HG02759 (cell line): ENCODE data around the gene TGM3.
"Not testable (repeated sequence)": the region's sequence is repeated elsewhere in the genome, so short reads cannot be mapped to it uniquely, and the experiment has no call there.

Experiments
- ATAC-seq: cut with Tn5 transposase; IDR thresholded peaks from one replicate; pipeline ENCODE4 v1.9.1; 2021; ENCODE audit warnings: mild to moderate bottlenecking, moderate library complexity; ENCODE audit not compliant: unreplicated experiment

Gene TGM3, protein sequence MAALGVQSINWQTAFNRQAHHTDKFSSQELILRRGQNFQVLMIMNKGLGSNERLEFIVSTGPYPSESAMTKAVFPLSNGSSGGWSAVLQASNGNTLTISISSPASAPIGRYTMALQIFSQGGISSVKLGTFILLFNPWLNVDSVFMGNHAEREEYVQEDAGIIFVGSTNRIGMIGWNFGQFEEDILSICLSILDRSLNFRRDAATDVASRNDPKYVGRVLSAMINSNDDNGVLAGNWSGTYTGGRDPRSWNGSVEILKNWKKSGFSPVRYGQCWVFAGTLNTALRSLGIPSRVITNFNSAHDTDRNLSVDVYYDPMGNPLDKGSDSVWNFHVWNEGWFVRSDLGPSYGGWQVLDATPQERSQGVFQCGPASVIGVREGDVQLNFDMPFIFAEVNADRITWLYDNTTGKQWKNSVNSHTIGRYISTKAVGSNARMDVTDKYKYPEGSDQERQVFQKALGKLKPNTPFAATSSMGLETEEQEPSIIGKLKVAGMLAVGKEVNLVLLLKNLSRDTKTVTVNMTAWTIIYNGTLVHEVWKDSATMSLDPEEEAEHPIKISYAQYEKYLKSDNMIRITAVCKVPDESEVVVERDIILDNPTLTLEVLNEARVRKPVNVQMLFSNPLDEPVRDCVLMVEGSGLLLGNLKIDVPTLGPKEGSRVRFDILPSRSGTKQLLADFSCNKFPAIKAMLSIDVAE

DNA sequence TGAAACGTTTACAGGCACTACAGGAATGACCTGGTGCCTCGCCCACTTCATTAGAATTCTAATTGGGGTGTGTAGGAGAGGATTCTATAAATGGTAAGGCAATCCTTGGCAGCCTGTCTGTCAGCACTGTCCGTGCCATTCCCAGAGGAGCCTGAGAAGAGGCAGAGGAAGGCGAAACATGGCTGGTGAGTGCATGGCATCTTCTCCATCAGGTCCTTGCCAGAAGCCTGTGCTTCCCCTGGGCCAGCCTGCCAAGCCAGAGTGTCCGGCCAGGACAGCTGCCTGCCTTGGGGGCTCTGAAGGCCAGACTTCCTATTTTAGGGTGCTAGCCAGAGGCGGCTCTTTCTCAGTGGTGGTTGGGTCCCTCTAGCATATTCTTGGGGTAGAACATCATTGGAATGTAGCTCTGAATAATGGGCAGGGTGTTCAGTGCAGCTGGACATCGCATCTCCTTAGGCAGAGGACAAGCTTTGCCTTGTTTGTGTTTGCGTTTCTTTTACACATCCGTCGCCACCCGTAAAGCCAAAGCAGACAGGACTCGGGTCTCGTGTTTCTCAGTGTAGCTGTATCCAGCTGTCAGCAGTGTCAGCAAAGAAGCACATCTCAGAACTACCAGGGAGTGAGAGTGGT lies at the start of gene TGM3:
TGM3 (plus strand) TSS at position 116 of the 630 bp plus-strand sequence; CDS start at position 179, 63 bp downstream.
- ATAC-seq = no peak

DNA sequence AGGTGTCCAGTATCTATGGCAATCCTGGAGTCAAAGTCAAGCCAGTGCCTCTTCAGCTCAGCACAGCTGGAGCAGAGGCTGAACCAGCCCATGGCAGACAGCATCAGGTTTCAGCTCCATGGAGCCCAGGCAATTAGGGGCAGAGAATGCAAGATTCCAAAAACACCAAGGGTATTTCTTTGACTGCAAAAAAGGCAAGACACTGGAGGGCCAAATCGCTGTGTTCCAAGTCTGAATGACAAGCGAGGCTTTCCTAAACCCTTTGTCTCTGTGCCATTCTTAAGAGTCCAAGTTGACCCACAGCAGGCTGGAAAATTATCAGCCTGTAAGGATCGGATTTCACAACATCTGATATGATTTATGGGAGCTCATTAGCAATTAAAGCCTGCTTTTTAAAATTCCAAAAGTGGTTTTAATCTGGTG lies 49.7 kb upstream of the TGM3 start:
- ATAC-seq = no peak

DNA sequence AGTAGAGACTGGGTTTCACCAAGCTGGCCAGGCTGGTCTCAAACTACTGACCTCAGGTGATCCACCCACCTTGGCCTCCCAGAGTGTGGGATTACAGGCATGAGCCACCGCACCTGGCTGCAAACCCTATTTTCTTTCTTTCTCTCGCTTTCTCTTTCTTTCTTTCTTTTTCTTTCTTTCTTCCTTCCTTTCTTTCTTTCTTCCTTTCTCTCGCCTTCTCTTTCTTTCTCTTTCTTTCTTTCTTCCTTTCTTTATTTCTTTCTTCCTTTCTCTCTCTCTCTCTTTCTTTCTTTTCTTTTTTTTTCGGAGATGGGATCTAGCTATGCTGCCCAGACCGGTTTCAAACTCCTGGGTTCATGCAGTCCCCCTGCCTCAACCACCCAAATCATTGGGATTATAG lies 47.0 kb upstream of the TGM3 start:
- no peak for ATAC-seq

DNA sequence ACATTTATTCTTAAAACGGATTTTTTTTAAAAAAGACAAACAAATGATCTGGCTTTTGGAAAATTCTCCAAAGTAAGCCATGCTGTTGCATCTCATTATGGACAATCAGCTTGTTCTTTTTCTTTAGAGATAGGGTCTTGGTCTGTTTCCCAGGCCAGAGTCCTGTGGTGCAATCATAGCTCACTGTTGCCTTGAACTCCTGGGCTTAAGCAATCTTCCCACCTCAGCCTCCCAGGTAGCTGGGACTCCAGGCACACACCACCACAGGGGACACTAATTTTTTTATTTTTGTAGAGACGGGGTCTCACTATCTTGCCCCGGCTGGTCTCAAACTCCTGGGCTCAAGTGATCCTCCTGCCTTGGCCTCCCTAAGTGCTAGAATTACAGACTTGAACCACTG lies 45.9 kb upstream of the TGM3 start:
- no peak for ATAC-seq

DNA sequence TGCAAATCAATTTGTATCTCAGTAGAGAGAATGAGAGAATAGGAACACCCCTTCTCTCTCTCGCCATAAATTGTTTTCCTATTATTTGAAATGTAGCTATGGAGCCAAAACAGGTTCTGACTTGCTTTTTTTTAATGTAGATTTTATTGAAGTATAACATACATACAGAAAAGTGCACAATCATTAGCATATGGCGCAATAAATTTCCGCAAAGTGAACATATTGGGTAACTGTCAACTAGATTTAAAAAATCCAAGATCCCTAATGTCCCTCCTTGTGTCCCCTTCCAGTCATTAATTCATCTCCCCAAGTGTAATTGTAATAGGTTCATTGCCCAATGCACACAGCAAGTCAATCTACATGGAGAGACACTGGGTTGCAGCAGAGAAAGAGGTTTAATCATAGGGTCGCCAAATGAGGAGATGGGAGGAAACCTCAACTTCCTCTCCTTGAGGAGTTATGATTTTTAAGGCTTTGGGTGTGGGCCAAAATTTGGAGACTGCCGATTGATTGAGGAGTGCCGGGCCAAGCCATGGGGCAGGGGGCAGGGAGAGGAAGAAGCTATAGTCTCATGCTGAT lies 43.3 kb upstream of the TGM3 start:
- no peak for ATAC-seq

DNA sequence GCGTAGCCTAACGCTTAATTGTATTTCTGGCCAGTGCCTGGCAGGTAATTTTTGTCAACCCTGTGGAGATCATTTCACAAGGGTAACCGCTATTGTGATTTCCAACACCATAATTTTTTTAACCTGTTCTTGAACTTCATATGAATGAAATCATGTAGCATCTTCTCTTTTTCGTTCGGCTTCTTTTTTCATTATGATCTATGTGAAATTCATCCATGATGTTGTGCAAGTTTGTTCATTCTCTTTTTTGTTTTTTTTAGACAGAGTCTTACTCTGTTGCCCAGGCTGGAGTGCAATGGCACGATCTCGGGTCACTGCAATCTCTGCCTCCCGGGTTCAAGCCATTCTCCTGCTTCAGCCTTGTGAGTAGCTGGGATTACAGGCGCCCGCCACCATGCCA lies 42.5 kb upstream of the TGM3 start:
- ATAC-seq = no peak

DNA sequence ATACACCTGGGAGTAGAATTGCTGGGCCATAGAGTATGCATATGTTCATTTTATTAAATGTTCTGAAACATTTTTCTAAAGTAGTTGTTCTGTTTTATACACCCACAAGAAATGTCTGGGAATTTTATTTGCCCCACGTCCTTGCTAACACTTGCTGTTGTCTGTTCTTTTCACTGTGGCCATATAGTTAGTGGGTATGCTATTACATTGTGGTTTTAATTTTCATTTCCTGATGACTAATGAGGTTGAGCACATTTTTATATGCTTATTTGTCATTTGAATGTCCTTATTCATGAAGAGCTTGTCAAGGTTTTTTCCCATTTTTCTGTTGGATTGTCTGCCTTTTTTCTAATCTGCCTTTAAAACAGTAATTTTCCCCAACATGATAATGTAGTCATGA lies 41.5 kb upstream of the TGM3 start:
- ATAC-seq = no peak

DNA sequence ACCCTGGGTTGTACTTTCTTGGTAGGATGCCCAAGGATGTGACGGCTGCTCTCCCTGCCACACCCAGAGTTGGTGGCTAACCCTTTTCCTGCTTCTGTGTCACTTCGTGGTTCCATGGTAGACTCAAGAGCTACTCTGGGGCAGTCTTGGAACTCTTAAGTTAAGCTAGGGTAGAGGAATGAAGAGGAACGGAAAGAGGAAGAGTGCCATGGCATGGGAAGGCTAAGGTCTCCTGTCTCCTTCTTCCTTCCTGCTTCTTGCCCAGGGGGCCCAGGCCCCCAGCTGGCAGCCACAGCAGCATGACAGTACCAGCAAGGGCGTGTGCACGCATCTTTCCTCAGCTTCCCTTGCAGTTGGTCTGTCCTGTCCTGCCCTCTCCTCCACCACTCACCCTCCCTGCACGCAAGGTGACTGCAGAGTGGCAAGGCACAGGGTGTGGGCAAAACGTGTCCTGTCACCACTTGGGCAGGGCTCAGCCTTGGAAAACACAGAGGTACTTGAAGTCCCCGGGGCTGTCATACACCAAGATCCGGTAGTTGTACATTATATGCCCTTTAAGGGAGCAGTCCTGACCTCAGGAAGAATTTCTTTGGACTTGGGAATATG lies 39.8 kb upstream of the TGM3 start:
- ATAC-seq = no peak

DNA sequence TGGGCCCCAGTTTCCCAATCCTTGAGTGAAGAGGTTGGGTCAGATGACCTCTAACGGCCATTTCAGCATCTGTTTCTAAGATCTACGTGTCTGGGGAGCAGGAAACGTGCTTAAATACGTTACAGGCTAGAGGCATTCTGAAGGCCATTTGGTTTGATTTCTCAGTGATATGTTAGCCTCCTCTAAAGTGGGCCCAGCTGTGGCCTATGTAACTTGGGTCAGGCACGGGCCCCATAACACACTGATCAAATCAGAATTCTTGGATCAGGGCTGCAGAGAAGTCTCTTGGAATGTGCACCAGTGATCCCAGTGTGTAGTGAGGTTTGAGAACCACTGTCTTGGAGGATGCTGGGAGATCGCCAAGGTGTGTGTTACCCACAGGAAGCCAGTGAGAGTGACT lies 36.1 kb upstream of the TGM3 start:
- no peak for ATAC-seq

DNA sequence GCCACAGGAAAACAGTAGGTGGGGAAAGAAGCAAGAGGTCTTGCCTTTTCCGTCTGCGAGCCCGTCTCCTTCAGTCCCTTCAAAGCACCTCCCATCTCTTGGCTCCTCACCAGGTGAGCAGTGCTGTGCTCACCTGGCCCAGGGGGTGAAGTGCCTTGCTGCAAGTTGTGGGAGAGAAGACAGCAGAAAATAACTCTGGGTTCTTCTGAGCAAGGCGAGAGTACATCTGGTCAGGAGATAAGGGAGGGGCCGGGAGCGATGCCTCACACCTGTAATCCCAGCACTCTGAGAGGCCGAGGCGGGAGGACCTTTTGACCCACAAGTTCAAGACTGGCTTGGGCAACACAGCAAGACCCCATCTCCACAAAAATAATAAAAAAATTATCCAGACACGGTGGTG lies 35.6 kb upstream of the TGM3 start:
- no peak for ATAC-seq

DNA sequence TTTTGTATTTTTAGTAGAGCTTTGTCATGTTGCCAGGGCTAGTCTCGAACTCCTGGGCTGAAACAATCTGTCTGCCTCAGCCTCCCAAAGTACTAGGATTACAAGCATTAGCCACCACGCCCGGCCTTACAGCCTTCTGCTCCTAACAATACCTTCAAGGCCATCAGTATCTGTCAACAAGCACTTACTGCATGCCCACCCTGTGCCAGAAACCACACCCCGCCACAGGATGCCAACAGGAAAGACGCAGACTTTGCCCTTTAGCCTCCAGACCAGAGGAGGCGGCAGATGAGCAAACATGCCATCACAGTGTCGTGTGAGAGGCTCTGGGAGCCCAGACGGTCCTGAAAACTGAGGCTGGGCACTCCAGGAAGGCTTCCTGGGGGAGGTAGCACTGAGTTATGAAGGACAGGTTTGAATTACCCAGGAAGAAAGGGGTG lies 34.7 kb upstream of the TGM3 start:
- no peak for ATAC-seq

DNA sequence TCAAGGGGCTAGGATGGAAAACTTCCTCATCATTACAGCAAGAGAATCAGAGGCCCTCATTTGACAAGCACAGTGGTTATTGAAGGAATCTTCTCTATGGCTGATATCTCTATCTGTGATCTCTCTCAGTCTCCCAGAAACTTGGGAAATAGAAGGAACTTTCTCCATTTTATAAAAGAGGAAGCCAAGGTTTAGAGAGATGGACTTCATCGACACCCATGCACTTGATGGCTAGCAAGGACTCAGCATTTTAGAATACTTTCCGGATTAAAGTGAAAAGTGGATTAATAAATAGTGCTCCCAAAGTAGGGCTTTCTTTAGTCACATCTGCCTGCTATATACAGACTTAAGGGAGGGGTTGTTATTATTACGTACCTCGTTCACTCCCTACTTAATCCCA lies 34.2 kb upstream of the TGM3 start:
- ATAC-seq = no peak

DNA sequence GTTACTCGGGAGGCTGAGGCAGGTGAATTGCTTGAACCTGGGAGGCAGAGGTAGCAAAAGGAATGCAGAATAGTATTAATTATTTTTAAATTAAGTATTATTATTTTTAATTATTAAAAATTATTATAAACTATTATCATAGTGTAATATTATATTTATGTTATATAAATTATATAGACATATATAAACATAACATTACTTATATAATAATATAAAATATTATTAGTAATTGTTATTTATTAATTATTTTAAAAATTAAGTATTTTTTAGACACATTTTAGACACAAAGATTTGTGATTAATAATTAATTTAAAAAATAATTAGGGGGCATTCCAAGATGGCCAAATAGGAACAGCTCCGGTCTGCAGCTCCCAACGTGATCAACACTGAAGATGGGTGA lies 31.7 kb upstream of the TGM3 start:
- no peak for ATAC-seq

DNA sequence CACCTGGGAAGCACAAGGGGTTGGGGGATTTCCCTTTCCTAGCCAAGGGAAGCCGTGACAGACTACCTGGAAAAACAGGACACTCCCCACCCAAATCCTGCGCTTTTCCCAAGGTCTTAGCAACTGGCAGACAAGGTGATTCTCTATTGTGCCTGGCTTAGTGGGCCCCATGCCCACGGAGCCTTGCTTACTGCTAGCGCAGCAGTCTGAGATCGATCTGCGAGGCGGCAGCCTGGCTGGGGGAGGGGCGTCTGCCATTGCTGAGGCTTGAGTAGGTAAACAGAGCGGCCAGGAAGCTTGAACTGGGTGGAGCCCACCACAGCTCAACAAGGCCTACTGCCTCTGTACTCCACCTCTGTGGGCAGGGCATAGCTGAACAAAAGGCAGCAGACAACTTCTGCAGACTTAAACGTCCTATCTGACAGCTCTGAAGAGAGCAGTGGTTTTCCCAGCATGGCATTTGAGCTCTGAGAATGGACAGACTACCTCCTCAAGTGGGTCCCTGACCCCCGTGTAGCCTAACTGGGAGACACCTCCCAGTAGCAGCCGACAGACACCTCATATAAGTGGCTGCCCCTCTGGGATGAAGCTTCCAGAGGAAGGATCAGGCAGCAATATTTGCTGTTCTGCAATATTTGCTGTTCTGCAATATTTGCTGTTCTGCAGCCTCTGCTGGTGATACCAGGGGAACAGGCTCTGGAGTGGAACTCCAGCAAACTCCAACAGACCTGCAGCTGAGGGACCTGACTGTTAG lies 31.0 kb upstream of the TGM3 start:
- not testable (repeated sequence) for ATAC-seq

DNA sequence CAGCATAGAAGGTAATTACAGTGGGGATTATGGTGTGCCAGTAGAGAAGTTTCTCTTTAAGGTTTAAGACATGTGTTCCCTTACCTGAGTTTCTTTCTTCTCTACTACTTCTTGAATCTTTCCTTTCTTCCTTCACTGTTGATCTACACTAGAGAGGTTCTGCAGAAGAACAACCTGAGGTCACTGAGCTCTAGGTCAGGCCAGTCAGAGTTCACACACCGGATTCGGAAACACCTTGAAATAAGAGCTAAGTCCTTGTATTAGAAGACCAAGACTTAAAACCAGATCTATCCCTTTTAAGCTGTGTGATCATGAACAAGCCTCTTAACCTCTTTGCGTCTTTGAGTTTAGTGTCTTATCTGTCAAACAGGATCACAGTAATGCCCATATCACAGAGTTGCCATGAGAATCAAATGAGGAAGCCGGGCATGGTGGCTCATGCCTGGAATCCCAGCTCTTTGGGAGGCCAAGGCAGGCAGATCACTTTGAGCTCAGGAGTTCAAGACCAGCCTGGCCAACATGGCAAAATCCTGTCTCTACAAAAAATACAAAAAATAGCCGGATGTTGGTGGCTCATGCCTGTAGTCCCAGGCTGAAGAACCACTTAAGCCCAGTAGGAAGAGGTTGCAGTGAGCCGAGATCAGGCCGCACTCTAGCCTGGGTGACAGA lies 22.0 kb upstream of the TGM3 start:
- no peak for ATAC-seq

DNA sequence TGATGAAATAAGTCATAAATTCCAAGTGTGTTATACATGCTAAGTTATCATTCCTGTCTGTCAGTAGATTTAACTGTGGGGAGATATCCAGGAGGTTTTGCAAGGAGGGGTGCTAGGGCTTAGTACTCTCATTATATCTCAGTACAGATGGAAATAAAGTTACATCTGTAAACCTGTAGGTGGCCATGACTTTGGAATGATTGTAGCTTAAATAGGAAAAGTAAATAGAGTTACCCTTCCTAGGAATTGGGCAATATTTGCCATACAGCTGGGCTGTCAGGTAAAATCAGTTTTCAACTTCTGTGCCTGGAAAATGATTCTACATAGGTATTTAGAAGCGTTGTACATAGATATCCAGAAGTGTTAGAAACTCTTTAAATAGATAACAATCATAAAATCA lies 19.8 kb upstream of the TGM3 start:
- no peak for ATAC-seq

DNA sequence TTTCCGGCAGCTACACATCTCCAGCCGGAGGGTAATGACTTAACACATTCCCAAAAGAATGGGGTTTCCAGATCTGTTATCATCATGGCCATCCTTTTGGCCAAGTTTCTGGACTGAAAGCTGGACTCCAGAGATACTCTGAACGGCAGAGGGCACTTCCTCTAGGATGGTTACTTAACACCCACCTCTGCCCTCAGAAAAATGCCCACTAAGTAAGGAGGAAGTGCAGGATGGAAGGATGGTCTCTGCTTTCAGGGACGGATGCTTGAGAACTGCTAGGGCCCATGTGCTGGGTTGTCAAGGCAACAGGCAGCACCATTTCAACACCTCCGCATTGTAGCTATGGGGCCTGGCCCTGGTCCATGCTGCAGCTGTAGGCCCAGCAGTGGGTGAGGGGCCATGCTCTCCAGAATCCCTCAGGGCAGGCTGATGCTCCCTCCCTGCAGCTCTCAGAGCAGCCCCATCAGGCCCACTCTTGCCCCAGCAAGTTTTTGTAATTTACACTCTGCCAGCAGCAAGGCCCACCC lies 16.5 kb upstream of the TGM3 start:
- ATAC-seq = no peak

DNA sequence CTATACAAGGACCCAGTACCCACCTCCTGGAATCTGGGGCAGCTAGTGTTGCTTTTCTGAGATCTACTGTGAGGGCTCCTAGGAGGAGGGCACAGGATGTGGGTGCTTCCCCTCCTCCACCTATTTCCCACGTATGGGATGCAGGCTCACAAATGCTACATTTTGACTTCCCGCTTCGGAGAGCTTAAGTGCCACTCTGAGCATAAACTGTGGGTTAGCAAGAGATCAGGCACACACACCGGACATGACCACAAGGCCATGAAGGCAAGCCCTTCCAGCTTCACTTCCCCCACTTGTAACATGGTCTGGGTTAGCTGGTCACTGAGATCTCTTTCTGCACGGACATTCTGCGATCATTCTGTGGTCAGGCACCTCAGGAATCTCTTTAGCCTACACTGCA lies 15.7 kb upstream of the TGM3 start:
- no peak for ATAC-seq

DNA sequence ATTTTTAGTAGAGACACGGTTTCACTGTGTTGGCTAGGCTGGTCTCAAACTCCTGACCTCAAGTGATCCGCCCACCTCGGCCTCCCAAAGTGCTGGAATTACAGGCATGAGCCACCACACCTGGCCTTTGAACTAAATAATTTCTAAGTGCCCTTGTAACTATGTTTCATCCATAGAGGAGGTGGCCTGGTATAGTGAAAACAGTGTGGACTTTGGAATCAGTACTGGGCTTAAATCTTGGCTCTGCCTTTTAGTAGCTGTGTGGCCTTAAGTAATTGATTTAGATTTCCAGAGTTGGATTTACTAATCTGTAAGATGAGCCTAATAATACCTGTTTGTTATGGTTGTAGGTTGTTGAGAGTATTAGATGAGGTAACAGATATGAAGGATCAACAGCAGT lies 14.2 kb upstream of the TGM3 start:
- no peak for ATAC-seq

DNA sequence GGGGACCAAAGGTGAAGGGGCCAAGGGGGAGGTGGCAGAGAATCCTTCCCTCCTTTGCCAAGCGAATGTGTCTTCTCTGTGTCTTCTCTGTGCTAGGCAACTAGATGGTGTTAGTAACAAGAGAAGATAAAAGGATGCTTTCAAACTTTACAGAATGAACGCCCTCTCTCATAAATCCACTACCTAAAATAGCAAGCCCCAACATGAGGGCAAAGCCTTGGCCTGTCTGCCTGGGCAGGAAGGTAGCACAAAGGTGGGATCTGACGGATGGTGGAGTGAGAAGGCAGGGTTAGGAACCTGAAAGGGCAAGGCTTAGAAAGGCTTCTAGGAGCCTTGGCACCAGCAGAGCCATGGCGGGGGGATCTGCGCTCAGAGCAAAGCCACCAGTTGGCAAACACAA lies 13.6 kb upstream of the TGM3 start:
- ATAC-seq = no peak
